Hippocampal formation (tissue), 2 donors: ENCODE results near the gene EHD2.
"Not testable (repeated sequence)": the region's sequence is repeated elsewhere in the genome, so short reads cannot be mapped to it uniquely, and the experiment has no call there.

Experiments
- DNase-seq, 2 donors: peaks; one replicate each; lab custom pipeline; 2025; lab: John Stamatoyannopoulos, UW

The EHD2 gene

DNA sequence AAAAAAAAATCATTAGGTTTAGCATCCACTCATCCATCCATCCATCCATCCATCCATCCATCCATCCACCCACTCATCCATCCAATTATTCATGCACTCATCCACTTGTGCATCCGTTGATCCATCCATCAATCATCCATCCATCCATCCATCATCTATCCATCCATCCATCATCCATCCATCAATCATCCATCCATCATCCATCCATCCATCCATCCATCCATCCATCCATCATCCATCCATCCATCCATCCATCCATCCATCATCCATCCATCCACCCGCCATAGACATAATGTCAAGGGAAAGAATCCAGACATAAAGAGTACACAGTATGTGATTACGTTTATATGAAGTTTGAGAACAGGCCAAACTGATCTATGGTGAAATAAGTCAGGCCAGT is 56.3 kb downstream of the EHD2 start:
- no peak for DNase-seq

DNA sequence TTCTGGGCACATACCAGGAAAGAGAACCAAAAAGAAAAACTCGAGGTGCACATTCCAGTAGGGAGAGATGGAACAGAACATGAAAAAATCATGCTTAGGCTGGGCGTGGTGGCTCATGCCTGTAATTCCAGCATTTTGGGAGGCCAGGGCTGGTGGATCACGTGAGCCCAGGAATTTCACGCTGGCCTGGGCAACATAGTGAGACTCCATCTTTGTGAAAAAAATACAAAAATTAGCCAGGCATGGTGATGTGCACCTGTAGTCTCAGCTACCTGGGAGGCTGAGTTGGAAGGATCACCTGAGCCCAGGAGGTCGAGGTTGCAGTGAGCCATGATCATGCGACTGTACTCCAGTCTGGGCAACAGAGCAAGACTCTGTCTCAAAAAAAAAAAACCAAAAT is 58.1 kb downstream of the EHD2 start:
- DNase-seq: not testable (repeated sequence)

DNA sequence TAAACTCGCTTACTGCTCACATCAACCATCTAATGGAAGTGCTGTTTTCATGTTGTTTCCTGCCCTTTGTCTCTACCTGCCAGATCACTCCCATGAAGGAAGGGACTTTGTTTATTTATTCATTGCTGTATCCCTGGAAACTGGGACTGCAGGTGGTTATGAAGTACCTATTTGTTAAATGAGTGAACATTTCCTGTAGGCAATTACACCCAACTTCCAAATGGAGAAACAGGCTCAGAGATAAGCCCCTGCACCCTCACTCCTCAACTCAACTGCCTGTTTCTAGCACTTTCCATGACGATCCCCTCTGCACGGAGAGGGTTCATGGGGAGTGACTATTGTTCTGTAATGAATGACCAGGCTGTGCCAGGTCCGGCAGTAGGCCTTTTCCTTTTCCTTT is 63.3 kb downstream of the EHD2 start:
- DNase-seq: peak; percentile 9 to 21

DNA sequence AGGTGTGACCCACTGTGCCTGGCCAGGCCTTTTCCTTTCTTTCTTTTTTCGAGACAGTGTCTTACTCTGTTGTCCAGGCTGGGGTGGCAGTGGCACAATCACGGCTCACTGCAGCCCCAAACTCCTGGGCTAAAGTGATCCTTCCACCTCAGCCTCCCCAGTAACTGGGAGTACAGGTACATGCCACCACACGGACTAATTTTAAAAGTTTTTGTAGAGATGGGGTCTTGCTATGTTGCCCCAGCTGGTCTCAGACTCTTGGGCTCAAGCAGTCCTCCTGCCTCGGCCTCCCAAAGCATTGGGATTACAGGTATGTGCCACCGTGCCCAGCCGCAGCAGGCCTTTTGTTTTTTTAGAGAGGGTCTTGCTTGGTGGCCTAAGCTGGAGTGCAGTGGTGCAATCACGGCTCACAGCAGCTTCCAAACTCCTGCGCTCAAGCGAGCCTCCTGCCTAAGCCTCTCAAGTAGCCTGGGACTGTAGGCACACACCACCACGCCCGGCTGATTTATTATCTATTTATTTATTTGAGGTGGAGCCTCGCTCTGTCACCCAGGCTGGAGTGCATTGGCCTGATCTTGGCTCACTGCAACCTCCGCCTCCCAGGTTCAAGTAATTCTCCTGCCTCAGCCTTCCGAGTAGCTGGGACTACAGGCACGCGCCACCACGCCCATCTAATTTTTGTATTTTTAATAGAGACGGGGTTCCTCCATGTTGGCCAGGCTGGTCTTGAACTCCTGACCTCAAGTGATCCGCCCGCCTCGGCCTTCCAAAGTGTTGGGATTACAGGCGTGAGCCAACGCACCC is 64.2 kb downstream of the EHD2 start:
- not testable (repeated sequence) for DNase-seq

DNA sequence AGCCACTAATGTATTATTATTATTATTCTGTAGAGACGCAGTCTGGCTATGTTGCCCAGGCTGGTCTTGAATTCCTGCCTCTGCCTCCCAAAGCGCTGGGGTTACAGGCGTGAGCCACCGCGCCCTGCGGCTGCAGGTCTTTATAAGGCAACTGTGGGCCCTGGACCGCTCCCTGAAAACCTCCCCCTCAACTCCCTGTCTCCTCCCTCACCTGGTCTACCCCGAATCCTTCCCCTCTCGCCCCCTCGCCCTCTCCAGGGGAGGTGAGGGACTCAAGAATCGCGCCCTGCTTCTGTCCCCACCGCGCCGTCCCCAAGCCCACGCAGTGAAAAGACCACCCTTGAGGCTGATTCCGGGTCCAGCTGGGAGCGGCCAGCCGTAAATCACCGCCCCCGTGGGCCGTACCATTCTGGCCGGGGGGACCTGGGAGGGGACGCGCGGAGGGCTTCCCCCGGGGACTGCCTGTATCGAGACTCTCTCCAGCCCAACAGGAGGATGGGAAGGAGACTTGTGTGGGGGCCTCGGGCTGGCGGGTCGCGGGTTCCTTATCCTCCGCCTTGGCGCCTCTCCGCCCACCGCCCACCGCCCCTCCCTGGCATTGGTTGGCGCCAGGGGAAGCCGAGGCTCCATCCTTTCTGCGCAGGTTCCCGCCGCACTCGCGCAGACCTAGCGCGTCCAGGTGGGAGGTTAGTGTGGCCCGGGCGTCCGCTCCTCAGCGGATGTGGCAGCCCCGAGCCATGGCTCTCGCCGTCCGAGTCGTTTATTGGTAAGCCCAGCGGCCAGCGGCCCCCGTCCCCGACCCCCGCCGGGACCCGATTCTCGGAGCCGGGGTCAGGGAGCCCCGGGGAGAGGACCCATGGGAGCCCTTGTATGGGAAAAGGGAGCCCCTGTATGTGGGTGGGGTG is 65.1 kb downstream of the EHD2 start, which contains the start of gene SELENOW:
Gene SELENOW (plus strand): TSS at position 655 of the 905 bp plus-strand sequence. CDS start 83 bp downstream, at position 738.
- peak; percentile 67 to 89 for DNase-seq

DNA sequence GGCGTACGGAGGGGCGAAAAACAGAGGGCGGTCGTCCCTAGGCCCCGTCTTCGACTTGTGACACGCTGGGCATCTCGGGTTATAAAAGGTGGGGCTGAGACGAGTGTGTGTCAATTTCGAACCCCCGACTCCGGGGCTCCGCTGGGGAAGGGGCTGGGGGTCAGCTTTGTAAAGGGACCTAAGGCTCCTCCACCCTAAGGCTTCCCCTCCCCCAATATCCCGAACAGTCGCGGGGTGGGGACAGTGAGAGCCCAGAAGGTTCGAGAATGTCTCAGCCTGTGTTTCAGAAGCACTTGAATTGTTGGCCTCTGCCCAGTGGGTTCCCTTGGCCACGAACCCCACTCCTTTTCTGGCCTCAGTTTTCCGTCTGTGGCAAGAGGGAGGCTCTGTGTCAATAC is 65.7 kb downstream of the EHD2 start:
- peak; percentile 26 to 39 for DNase-seq

DNA sequence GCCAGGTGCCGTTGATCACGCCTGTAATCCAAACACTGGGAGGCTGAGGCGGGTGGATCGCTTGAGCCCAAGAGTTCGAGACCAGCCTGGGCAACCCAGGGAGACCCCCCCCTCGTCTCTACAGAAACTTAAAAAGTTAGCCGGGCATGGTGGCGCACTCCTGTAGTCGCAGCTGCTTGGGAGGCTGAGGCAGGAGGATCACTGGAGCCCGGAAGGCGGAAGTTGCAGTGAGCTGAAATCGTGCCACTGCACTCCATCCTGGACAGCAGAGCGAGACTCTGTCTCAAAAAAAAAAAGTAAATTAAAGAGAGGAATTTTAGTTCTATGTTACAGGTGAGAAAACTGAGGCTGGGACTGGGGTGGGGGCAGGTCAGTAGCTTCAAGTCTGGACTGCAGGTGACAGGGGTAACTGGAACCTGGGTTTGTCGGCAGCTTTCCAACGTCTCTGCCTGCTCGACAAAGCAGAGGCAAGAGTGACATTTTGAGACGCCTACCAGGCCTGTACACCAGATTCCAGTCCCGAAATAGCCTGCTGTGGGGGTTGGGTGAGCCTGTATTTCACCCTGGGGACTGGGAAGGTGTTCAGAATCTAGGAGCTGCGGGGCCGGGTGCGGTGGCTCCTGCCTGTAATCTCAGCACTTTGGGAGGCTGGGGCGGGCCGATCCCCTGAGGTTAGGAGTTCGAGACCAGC is 66.4 kb downstream of the EHD2 start:
- peak in 1 of 2 donors; percentile 19 for DNase-seq

DNA sequence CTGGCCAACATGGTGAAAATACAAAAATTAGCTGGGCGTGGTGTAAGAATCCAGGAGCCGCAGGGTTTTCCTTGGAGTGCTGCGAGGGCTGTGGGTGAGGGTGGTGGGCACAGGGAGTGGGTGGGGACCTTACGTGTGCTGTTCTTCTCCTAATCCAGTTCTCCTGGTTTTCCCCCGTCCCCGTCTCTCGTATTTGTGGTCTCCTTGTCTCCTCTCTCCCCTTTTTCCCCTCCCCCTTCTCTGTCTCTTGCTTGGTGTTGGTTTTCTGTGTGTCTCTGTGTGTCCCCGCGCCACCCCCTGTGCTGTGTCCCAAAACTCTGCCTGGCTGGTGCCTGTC is 67.0 kb downstream of the EHD2 start:
- DNase-seq: no peak

DNA sequence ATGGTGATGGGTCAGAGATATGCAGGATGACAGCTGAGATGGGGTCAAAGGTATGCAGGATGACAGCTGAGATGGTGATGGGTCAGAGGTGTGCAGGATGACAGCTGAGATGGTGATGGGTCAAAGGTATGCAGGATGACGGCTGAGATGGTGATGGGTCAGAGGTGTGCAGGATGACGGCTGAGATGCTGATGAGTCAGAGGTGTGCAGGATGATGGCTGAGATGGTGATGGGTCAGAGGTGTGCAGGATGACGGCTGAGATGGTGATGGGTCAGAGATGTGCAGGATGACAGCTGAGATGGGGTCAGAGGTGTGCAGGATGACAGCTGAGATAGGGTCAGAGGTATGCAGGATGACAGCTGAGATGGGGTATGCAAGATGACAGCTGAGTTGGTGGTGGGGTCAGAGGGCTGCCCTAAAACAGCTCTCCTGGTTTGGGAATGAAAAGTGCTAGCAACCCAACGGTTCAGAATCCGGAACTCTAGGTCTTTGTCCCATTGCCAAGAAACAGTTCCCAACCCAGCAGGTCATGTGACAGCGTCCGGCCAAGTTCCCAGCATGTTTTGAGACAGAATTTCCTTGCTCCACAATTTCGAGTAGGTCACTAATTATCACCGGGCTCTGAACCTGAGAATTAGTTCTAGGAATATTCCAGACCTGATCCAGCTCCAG is 68.5 kb downstream of the EHD2 start:
- DNase-seq: peak; percentile 52 to 80

DNA sequence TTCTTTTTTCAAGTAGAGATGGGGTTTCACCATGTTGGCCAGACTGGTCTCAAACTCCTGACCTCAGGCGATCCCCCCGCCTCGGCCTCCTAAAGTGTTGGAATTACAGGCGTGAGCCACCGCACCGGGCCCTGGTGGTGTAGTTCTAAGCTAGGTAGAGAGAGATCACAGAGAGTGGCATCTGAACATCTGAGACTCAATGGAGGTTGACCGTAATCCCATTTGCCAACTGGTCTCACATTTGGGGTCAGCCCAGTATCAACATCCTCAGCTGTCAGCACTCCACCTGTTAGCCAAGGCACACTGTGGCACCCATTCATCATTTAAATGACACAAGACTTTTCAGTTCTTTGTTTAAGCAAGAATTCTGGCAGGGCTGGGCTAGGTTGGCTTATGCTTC is 73.3 kb downstream of the EHD2 start:
- no peak for DNase-seq

DNA sequence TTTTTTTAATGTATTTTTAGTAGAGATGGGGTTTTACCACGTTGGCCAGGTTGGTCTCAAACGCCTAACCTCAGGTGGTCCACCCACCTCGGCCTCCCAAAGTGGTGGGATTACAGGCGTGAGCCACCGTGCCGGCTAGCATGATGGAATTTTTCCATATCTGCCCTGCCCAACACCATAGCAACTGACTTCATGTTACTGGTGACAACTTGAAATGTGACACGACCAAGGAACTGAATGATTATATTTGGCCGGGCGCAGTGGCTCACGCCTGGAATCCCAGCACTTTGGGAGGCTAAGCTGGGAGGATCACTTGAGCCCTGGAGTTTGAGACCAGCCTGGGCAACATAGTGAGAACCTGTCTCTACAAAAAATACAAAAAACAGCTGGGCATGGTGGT is 74.1 kb downstream of the EHD2 start:
- DNase-seq: not testable (repeated sequence)

DNA sequence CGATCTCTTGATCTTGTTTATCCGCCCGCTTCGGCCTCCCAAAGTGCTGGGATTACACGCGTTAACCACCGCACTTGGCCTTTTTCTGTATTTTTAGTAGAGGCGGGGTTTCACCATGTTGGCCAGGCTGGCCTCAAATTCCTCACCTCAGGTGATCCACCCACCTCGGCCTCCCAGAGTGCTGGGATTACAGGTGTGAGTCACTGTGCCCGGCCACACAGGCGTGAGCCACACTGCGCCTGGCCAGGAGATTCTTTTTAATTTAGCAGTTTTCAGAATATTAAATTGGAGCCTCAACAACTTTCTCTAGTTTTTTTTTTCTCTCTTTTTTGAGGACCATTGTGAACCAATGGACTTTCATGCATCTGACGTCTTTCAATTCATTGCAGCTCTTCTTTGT is 76.6 kb downstream of the EHD2 start:
- not testable (repeated sequence) for DNase-seq

DNA sequence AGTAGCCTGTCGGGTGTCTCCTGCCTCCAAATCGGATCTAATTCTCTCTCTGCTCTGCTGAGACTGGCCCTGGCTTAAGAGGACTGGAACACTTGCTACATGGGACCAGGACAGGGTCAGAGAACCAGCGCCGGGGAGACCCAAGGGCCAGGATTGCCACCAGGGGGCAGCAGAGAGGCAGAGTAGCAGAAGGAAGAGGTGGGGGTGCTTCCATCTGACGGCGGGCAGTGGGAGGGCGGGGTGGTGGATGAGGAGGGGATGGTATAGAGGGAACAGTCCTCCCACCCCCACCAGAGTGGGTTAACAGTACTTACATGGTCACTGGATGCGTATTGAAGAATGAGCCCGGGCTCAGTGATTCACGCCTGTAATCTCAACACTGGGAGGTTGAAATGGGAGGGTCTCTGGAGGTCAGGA is 77.2 kb downstream of the EHD2 start:
- peak; percentile 22 to 61 for DNase-seq

DNA sequence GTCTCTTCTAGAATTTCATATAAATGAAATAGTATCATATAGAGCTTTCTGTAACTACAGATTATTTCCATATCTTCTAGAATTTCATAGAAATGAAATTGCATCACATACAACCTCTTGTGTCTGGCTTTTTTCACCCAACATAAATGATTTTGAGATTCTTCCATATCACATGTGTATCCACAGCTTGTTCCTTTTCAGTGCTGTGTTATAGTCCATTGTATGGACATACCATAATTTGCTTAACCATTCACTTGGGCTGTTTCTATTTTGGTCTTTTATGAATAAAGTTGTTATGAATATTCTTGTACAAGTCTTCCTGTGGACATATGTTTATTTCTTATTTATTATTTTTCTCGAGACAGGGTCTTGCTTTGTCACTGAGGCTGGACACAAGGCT is 79.4 kb downstream of the EHD2 start:
- DNase-seq: no peak
